Cardiac muscle cell (in vitro differentiated cells and primary cell): ENCODE measurements around the gene TMEM272. TPM values are rescaled to one million over a fixed set of nuclear protein-coding genes. Genes with fewer than 3 reads are reported as not detected.
A peak's percentile ranks its signal among the peaks of the same experiment; 100 is the strongest.

Experiments used
- DNase-seq, 2 donors: peaks; one replicate each; pipeline versions ENCODE4 v3.0.0 to v3.0.0-alpha.2; 2010 to 2017; ENCODE audit warnings: low read depth in 1 of 2, low spot score in 1 of 2
- H3K27ac ChIP-seq: fragments of 200-600 bp; sonication (generic); 2 replicates; pipeline ENCODE4 v1.5.1; 2016
- H3K27me3 ChIP-seq: fragments of 200-600 bp; sonication (generic); 2 replicates; pipeline ENCODE4 v1.6.0; 2016; ENCODE audit warnings: control low read depth
- H3K36me3 ChIP-seq: fragments of 200-600 bp; sonication (generic); 2 replicates; pipeline ENCODE4 v1.5.1; 2016; ENCODE audit warnings: control low read depth
- H3K4me1 ChIP-seq: fragments of 200-600 bp; sonication (generic); 2 replicates; pipeline ENCODE4 v1.8.1; 2017; ENCODE audit warnings: low read depth, mild to moderate bottlenecking, mixed run types
- H3K4me3 ChIP-seq: fragments of 200-600 bp; sonication (generic); 2 replicates; pipeline ENCODE4 v1.5.1; 2016; ENCODE audit warnings: mild to moderate bottlenecking
- H3K9me3 ChIP-seq: fragments of 200-600 bp; sonication (generic); 2 replicates; pipeline ENCODE4 v1.5.1; 2017; ENCODE audit warnings: low read depth, mild to moderate bottlenecking, control low read depth
- polyA plus RNA-seq: library from polyadenylated mRNA; unstranded; fragments of >200 nt; fragmentation: Nextera tagmentation; extraction: Ambion mirVana; gene quantifications from 2 replicates; pipeline ENCODE4 v1.2.1, GENCODE V29; 2016
- total RNA-seq: library from RNA; depleted of rRNA; stranded (reverse); fragments of >200 nt; gene quantifications from 2 replicates; pipeline ENCODE4 v1.2.3, GENCODE V29; 2016
- TF ChIP-seq, protein P1 (sequence below): IDR thresholded peaks from 2 replicates; pipeline ENCODE4 v1.5.1; 2012; ENCODE audit warnings: low read depth, mild to moderate bottlenecking, low read length

The TMEM272 gene
- total and polyA plus RNA-seq, 2 experiments from 2014 or later: 0.12 TPM; not detected in 1

DNA sequence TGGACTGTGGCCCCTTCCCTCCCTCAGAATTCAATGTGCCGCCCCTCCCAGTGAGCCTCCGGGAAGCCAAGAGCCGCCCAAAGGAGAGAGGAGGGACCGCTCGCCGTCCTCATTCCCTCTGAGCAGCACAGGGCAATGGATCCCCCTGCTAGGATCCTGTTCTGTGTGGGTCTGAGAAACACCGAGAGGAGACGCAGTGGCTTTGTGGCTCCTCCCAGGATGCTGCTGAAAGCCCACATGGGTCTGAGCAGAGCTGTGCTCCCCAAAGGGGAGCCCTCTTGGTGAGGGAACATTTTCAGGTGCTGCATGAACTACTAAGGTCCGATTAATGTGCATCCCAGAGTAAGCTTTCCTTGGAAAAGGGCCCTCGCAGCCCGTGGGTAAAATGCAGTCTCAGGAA lies 71.5 kb downstream of the TMEM272 start:
- TF ChIP-seq, protein P1, sequence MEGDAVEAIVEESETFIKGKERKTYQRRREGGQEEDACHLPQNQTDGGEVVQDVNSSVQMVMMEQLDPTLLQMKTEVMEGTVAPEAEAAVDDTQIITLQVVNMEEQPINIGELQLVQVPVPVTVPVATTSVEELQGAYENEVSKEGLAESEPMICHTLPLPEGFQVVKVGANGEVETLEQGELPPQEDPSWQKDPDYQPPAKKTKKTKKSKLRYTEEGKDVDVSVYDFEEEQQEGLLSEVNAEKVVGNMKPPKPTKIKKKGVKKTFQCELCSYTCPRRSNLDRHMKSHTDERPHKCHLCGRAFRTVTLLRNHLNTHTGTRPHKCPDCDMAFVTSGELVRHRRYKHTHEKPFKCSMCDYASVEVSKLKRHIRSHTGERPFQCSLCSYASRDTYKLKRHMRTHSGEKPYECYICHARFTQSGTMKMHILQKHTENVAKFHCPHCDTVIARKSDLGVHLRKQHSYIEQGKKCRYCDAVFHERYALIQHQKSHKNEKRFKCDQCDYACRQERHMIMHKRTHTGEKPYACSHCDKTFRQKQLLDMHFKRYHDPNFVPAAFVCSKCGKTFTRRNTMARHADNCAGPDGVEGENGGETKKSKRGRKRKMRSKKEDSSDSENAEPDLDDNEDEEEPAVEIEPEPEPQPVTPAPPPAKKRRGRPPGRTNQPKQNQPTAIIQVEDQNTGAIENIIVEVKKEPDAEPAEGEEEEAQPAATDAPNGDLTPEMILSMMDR: no peak
- Histone ChIP-seq H3K27me3 (no peaks in the 10 kb centered on the region), H3K9me3 (no peaks in the 10 kb centered on the region), H3K27ac (no peak overlapping the region), H3K36me3 (no peaks in the 10 kb centered on the region), H3K4me1 (peaks cover 13% of the 10 kb centered on the region), H3K4me3 (no peak overlapping the region)
- no peak for DNase-seq

GRCh38 chr13:51772781-51773180 lies 72.2 kb downstream of the TMEM272 start:
- H3K4me3 ChIP-seq: no peak overlapping the region
- H3K9me3 ChIP-seq: no peaks in the 10 kb centered on the region
- peaks cover 19% of the 10 kb centered on the region for H3K4me1 ChIP-seq
- DNase-seq: no peak
- no peaks in the 10 kb centered on the region for H3K27me3 ChIP-seq
- no peak overlapping the region for H3K27ac ChIP-seq
- no peaks in the 10 kb centered on the region for H3K36me3 ChIP-seq
- TF ChIP-seq, protein P1: no peak

GRCh38 chr13:51772105-51772455 lies 72.9 kb downstream of the TMEM272 start:
- H3K4me1 ChIP-seq: peaks cover 19% of the 10 kb centered on the region
- TF ChIP-seq, protein P1: no peak
- no peak for DNase-seq
- no peaks in the 10 kb centered on the region for H3K27me3 ChIP-seq
- H3K27ac ChIP-seq: no peak overlapping the region
- no peaks in the 10 kb centered on the region for H3K36me3 ChIP-seq
- H3K9me3 ChIP-seq: no peaks in the 10 kb centered on the region
- H3K4me3 ChIP-seq: no peak overlapping the region

DNA sequence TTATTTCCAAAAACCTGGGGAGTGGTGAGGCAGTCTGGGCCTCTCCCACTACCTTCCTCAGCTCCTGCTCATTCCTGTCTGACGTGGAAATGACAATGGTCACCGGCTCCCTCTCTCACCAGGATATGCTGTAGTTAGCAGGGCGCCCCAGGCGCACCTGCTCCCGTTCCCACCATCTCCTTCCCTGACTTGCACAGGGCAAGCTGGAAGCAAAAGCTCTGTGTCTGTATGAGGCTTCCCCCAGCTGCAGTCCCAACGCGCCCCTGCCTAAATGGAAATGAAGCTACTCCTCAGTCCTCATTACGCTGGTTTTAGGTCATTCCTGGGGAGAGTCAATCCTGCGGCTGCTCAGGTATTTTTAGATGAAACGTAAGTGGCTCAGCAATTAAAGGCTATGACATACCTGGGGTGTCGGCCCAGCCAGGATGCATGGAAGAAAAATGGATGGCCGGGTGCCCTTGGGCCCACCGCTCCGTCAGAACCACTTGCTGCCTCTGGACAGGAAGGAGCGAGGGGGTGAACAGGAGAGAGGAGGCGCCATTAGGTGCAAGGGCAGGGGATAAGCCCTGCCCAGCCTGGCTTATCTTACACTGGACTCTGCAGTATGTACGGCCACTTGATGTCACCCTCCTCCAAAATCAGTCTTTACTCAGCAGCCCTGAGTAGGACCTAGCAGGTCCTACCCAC lies 73.4 kb downstream of the TMEM272 start:
- Histone ChIP-seq H3K36me3 (no peaks in the 10 kb centered on the region), H3K27ac (no peak overlapping the region), H3K4me1 (peaks cover 19% of the 10 kb centered on the region), H3K4me3 (no peak overlapping the region), H3K27me3 (no peaks in the 10 kb centered on the region), H3K9me3 (no peaks in the 10 kb centered on the region)
- DNase-seq: peak in 1 of 2 donors; percentile 45
- TF ChIP-seq, protein P1: no peak

- peaks cover 19% of the 10 kb centered on the region for H3K4me1 ChIP-seq
- H3K9me3 ChIP-seq: no peaks in the 10 kb centered on the region
- H3K27me3 ChIP-seq: no peaks in the 10 kb centered on the region
- TF ChIP-seq, protein P1: no peak
- H3K27ac ChIP-seq: no peak overlapping the region
- DNase-seq: no peak
- H3K4me3 ChIP-seq: no peak overlapping the region
- H3K36me3 ChIP-seq: no peaks in the 10 kb centered on the region
These were observed 74.1 kb downstream of the TMEM272 start for GRCh38 chr13:51770681-51771417.
